PC-3 (cell line): ENCODE measurements around the gene IP6K3. TPM values are rescaled to one million over a fixed set of nuclear protein-coding genes. Genes with fewer than 3 reads are reported as not detected.

Experiments used
- ATAC-seq: fragments of 200-7000 bp; cut with Tn5 transposase; 2 replicates; pipeline ENCODE4 v1.9.1; 2020; ENCODE audit warnings: mild to moderate bottlenecking, moderate library complexity
- BruUV-seq: library from RNA; stranded (reverse); fragments of 400-500 nt; replicated peaks from 2 replicates; lab custom pipeline; 2021; lab: Mats Ljungman, UMichigan
- CTCF ChIA-PET: fragments of 300-600 bp; sonication (Branson Sonifier 250); formaldehyde crosslinking; loops from one replicate; lab custom pipeline; 2022; ENCODE audit warnings: antibody characterized with exemption; lab: Charles Lee
- POLR2A ChIA-PET: fragments of 300-600 bp; sonication (Branson Sonifier 250); formaldehyde crosslinking; loops from one replicate; lab custom pipeline; 2022; ENCODE audit warnings: antibody characterized with exemption; ENCODE audit not compliant: unreplicated experiment; lab: Charles Lee
- DNase-seq: peaks from one replicate; pipeline ENCODE4 v3.0.0-alpha.2; 2015
- H2AFZ ChIP-seq: fragments of 300-600 bp; sonication (generic); 2 replicates; pipeline ENCODE4 v1.6.0; 2016; ENCODE audit warnings: antibody characterized with exemption, low read length
- H3F3A ChIP-seq: fragments of 300-600 bp; sonication (generic); one replicate; pipeline ENCODE4 v1.6.0; 2017; ENCODE audit warnings: antibody characterized with exemption, low read length, control low read depth, mild to moderate bottlenecking; ENCODE audit not compliant: unreplicated experiment
- H3K27ac ChIP-seq: fragments of 300-600 bp; sonication (generic); 2 replicates; pipeline ENCODE4 v1.5.1; 2016; ENCODE audit warnings: mild to moderate bottlenecking, low read length
- H3K27me3 ChIP-seq: fragments of 300-600 bp; sonication (generic); 2 replicates; pipeline ENCODE4 v1.6.1; 2016; ENCODE audit warnings: low read length, mixed read lengths
- H3K36me3 ChIP-seq: fragments of 300-600 bp; sonication (generic); 2 replicates; pipeline ENCODE4 v1.6.1; 2016; ENCODE audit warnings: low read depth, mixed run types, low read length, mixed read lengths
- H3K4me1 ChIP-seq: fragments of 300-600 bp; sonication (generic); 2 replicates; pipeline ENCODE4 v1.5.1; 2016; ENCODE audit warnings: low read length; ENCODE audit not compliant: insufficient read depth
- H3K4me2 ChIP-seq: fragments of 300-600 bp; sonication (generic); 2 replicates; pipeline ENCODE4 v1.6.0; 2016; ENCODE audit warnings: low read length
- H3K4me3 ChIP-seq: fragments of 300-600 bp; sonication (generic); 2 replicates; pipeline ENCODE4 v1.5.1; 2016; ENCODE audit warnings: mild to moderate bottlenecking, low read length, mixed read lengths
- H3K79me2 ChIP-seq: fragments of 300-600 bp; sonication (generic); 2 replicates; pipeline ENCODE4 v1.6.1; 2017; ENCODE audit warnings: low read length, mixed read lengths
- H3K9ac ChIP-seq: fragments of 300-600 bp; sonication (generic); 2 replicates; pipeline ENCODE4 v1.6.0; 2016; ENCODE audit warnings: mild to moderate bottlenecking, low read length
- H3K9me2 ChIP-seq: fragments of 300-600 bp; sonication (generic); replicated peaks from 2 replicates; pipeline ENCODE4 v1.6.1; 2016; ENCODE audit warnings: mixed run types, low read length, mixed read lengths
- H3K9me3 ChIP-seq: fragments of 300-600 bp; sonication (generic); 2 replicates; pipeline ENCODE4 v1.6.1; 2016; ENCODE audit warnings: low read length, mixed read lengths
- H4K20me1 ChIP-seq: fragments of 300-600 bp; sonication (generic); 2 replicates; pipeline ENCODE4 v1.6.1; 2016; ENCODE audit warnings: low read length, mixed read lengths
- CTCF ChIP-seq: fragments of 300-600 bp; sonication (generic); conservative IDR thresholded peaks from 2 replicates; pipeline ENCODE4 v1.5.1; 2017; ENCODE audit warnings: antibody characterized with exemption, low read depth, mild to moderate bottlenecking, low read length
- EZH2 ChIP-seq: fragments of 300-600 bp; sonication (generic); IDR thresholded peaks from one replicate; pipeline ENCODE4 v1.6.1; 2017; ENCODE audit warnings: antibody characterized with exemption, mild to moderate bottlenecking, low read length; ENCODE audit not compliant: unreplicated experiment
- EZH2phosphoT487 ChIP-seq: fragments of 300-600 bp; sonication (generic); IDR thresholded peaks from 2 replicates; pipeline ENCODE4 v1.6.1; 2018; ENCODE audit warnings: mild to moderate bottlenecking, antibody characterized with exemption, low read length, borderline replicate concordance
- intact Hi-C: fragments of 100-400 bp; cut with micrococcal nuclease; formaldehyde crosslinking; loops from 2 replicates; pipeline ENCODE4 v1.9.0; 2023
- total RNA-seq: library from RNA; depleted of rRNA; stranded (reverse); fragments of >200 nt; gene quantifications from 2 replicates; pipeline ENCODE4 v1.2.3, GENCODE V29; 2014

The IP6K3 gene
- total RNA-seq, 1 experiment from 2014 or later, result not detected

- Histone ChIP-seq H3K4me1 (peaks cover 15% of the 10 kb centered on the region), H3K9me3 (no peaks in the 10 kb centered on the region), H3K79me2 (no peaks in the 10 kb centered on the region), H3K36me3 (no peaks in the 10 kb centered on the region), H3K9me2 (no peaks in the 10 kb centered on the region), H3K4me3 (no peak overlapping the region), H3K27ac (no peak overlapping the region), H2AFZ (no peak overlapping the region), H3F3A (no peaks in the 10 kb centered on the region), H3K27me3 (no peaks in the 10 kb centered on the region), H3K9ac (no peak overlapping the region), H4K20me1 (no peaks in the 10 kb centered on the region), H3K4me2 (no peak overlapping the region)
- BruUV-seq, result TSS peak; percentile 93
- CTCF ChIA-PET, result interaction anchor here (0.7 to 1.8 kb wide), 2 partner anchors 12 to 48 kb away, joined by 4 to 13 read pairs; partner anchors contain the start of gene UQCC2
- POLR2A ChIA-PET, result interaction anchor here (0.5 kb wide), 1 partner anchor 43 kb away, joined by 3 read pairs; no protein-coding TSS in a partner anchor
- DNase-seq, result no peak
- intact Hi-C loops, result loop anchor here (10.0 kb wide), 1 partner anchor 265 kb away; no protein-coding TSS in a partner anchor
- ATAC-seq, result no peak
- TF ChIP-seq CTCF, result no peak
- TF ChIP-seq EZH2phosphoT487, result no peak
- TF ChIP-seq EZH2, result no peak
Measured at GRCh38 chr6:33759887-33760629, 13.4 kb upstream of the IP6K3 start.

GRCh38 chr6:33758815-33759216 is 12.1 kb upstream of the IP6K3 start:
- Histone ChIP-seq H3K27me3 (no peaks in the 10 kb centered on the region), H3K27ac (peak overlapping the region; percentile 74), H3K4me2 (peak overlapping the region; percentile 69), H4K20me1 (no peaks in the 10 kb centered on the region), H3F3A (no peaks in the 10 kb centered on the region), H3K4me3 (0 out of 2 replicates have a peak overlapping the region, but pooled peaks have one; percentile 26), H2AFZ (no peak overlapping the region), H3K79me2 (no peaks in the 10 kb centered on the region), H3K4me1 (peaks cover 15% of the 10 kb centered on the region), H3K9ac (no peak overlapping the region; the same call in 1 of the 2 replicates), H3K9me3 (no peaks in the 10 kb centered on the region), H3K9me2 (no peaks in the 10 kb centered on the region), H3K36me3 (no peaks in the 10 kb centered on the region)
- no TSS peak for BruUV-seq
- TF ChIP-seq CTCF, result no peak
- no peak for TF ChIP-seq EZH2phosphoT487
- no peak for TF ChIP-seq EZH2
- intact Hi-C loops, result no loop called here
- ChIA-PET POLR2A (no interaction called here), CTCF (interaction anchor here (0.6 to 1.8 kb wide), 2 partner anchors 47 to 176 kb away, joined by 3 to 13 read pairs; partner anchors contain the start of gene UQCC2)
- ATAC-seq (peak; percentile 81), DNase-seq (peak; percentile 82)

- H3K9ac ChIP-seq, result no peak overlapping the region
- POLR2A ChIA-PET, result no interaction called here
- DNase-seq (peak; percentile 35), ATAC-seq (no peak)
- no peaks in the 10 kb centered on the region for H3K79me2 ChIP-seq
- H3K4me2 ChIP-seq, result no peak overlapping the region
- TF ChIP-seq EZH2phosphoT487, result no peak
- TF ChIP-seq EZH2, result no peak
- TF ChIP-seq CTCF, result no peak
- no peaks in the 10 kb centered on the region for H3K36me3 ChIP-seq
- H3F3A ChIP-seq, result no peaks in the 10 kb centered on the region
- H2AFZ ChIP-seq, result no peak overlapping the region
- H3K4me3 ChIP-seq, result no peak overlapping the region
- H3K27me3 ChIP-seq, result no peaks in the 10 kb centered on the region
- no peaks in the 10 kb centered on the region for H4K20me1 ChIP-seq
- no peaks in the 10 kb centered on the region for H3K9me3 ChIP-seq
- H3K4me1 ChIP-seq, result peaks cover 15% of the 10 kb centered on the region
- BruUV-seq, result no TSS peak
- CTCF ChIA-PET, result no interaction called here
- H3K9me2 ChIP-seq, result no peaks in the 10 kb centered on the region
- no peak overlapping the region for H3K27ac ChIP-seq
- intact Hi-C loops, result no loop called here
Measured at GRCh38 chr6:33757906-33758305, 11.2 kb upstream of the IP6K3 start.
